Stimulated activated naive B cell treated with anti-CD40 and anti-IgM and Interleukin-4, amounts not matched to agents 10 μg/mL and 1 μg/mL and 100 μg/mL, for 72 hours (primary cell): Measurements from ENCODE around the gene ZSCAN23.
"Not testable (repeated sequence)": the region's sequence is repeated elsewhere in the genome, so short reads cannot be mapped to it uniquely, and the experiment has no call there.

Source experiments
- ATAC-seq, 2 donors: fragments of 150-1000 bp; cut with Tn5 transposase; replicated peaks; 2 replicates each; pipeline ENCODE4 v1.10.0; 2021; ENCODE audit warnings: moderate library complexity in 1 of 2
- DNase-seq: peaks from one replicate; pipeline ENCODE4 v3.0.0; 2021
- H3K27ac Mint-ChIP-seq: one replicate; pipeline ENCODE4 v1.8.0; 2022; ENCODE audit warnings: mild to moderate bottlenecking, mixed read lengths
- H3K27me3 Mint-ChIP-seq, 2 donors: one replicate each; pipeline ENCODE4 v1.8.0; 2022; ENCODE audit warnings: mixed read lengths in 2 of 2
- H3K36me3 Mint-ChIP-seq, 2 donors: one replicate each; pipeline ENCODE4 v1.8.0; 2022; ENCODE audit warnings: mixed read lengths in 2 of 2, mild to moderate bottlenecking in 1 of 2
- H3K4me1 Mint-ChIP-seq, 2 donors: one replicate each; pipeline ENCODE4 v1.8.0; 2022; ENCODE audit warnings: mixed read lengths in 2 of 2, mild to moderate bottlenecking in 1 of 2
- H3K4me3 Mint-ChIP-seq, 2 donors: one replicate each; pipeline ENCODE4 v1.8.0; 2022; ENCODE audit warnings: mild to moderate bottlenecking in 2 of 2, mixed read lengths in 2 of 2, moderate library complexity in 1 of 2
- H3K9me3 Mint-ChIP-seq, 2 donors: one replicate each; pipeline ENCODE4 v1.8.0; 2022; ENCODE audit warnings: mixed read lengths in 2 of 2, mild to moderate bottlenecking in 1 of 2

Gene ZSCAN23

GRCh38 chr6:28443112-28443773 lies at the start of gene ZSCAN23:
Gene ZSCAN23, minus strand, starts transcription at chr6:28443491. Its CDS starts 7,225 bp downstream, at chr6:28436266.
- H3K27me3 Mint-ChIP-seq: peaks cover 18 to 31% of the 10 kb centered on the region in 2 donors
- H3K36me3 Mint-ChIP-seq: peaks cover 4 to 9% of the 10 kb centered on the region in 2 donors
- H3K27ac Mint-ChIP-seq: peak within 1 kb of the TSS; percentile 95
- peaks cover 12% of the 10 kb centered on the region in 2 donors for H3K9me3 Mint-ChIP-seq
- H3K4me3 Mint-ChIP-seq: peak within 1 kb of the TSS; percentile 94 to 99
- DNase-seq (peak; percentile 79), ATAC-seq (peak; percentile 96 to 98)
- H3K4me1 Mint-ChIP-seq: peaks cover 6 to 23% of the 10 kb centered on the region in 2 donors

GRCh38 chr6:28491984-28492317 lies 48.7 kb upstream of the ZSCAN23 start:
- Mint-ChIP-seq H3K27ac (peak overlapping the region; percentile 38), H3K9me3 (peaks cover 0 to 2% of the 10 kb centered on the region in 2 donors), H3K4me3 (peak overlapping the region in 1 of 2 donors; percentile 4), H3K4me1 (peaks cover 18 to 28% of the 10 kb centered on the region in 2 donors), H3K36me3 (no peaks in the 10 kb centered on the region), H3K27me3 (peaks cover 68 to 83% of the 10 kb centered on the region in 2 donors)
- no peak for DNase-seq
- no peak for ATAC-seq

GRCh38 chr6:28490205-28490890 lies 47.1 kb upstream of the ZSCAN23 start:
- Mint-ChIP-seq H3K4me3 (peak overlapping the region; percentile 77 to 80), H3K27me3 (peaks cover 70 to 84% of the 10 kb centered on the region in 2 donors), H3K4me1 (peaks cover 18 to 28% of the 10 kb centered on the region in 2 donors), H3K27ac (peak overlapping the region; percentile 79), H3K36me3 (no peaks in the 10 kb centered on the region), H3K9me3 (peaks cover 0 to 7% of the 10 kb centered on the region in 2 donors)
- DNase-seq (no peak), ATAC-seq (peak in 1 of 2 donors; percentile 17)

- peak; percentile 29 for DNase-seq
- peaks cover 0 to 11% of the 10 kb centered on the region in 2 donors for H3K9me3 Mint-ChIP-seq
- peak overlapping the region; percentile 79 for H3K27ac Mint-ChIP-seq
These were observed 46.3 kb upstream of the ZSCAN23 start for GRCh38 chr6:28489366-28490204.

GRCh38 chr6:28488916-28489365 lies 45.6 kb upstream of the ZSCAN23 start:
- H3K36me3 Mint-ChIP-seq: no peaks in the 10 kb centered on the region
- ATAC-seq (peak in 1 of 2 donors; percentile 44), DNase-seq (peak; percentile 11)
- peaks cover 0 to 11% of the 10 kb centered on the region in 2 donors for H3K9me3 Mint-ChIP-seq
- peak overlapping the region; percentile 77 to 80 for H3K4me3 Mint-ChIP-seq
- H3K4me1 Mint-ChIP-seq: peaks cover 18 to 28% of the 10 kb centered on the region in 2 donors
- H3K27ac Mint-ChIP-seq: peak overlapping the region; percentile 93
- H3K27me3 Mint-ChIP-seq: peaks cover 70 to 80% of the 10 kb centered on the region in 2 donors

More at GRCh38 chr6:28489366-28490204, 46.3 kb upstream of the ZSCAN23 start:
- Mint-ChIP-seq H3K4me1 (peaks cover 18 to 28% of the 10 kb centered on the region in 2 donors), H3K4me3 (peak overlapping the region; percentile 77 to 80), H3K36me3 (no peaks in the 10 kb centered on the region), H3K27me3 (peaks cover 73 to 81% of the 10 kb centered on the region in 2 donors)
- peak; percentile 62 to 83 for ATAC-seq

- no peak overlapping the region for H3K27ac Mint-ChIP-seq
- no peak overlapping the region for H3K4me3 Mint-ChIP-seq
- DNase-seq (no peak), ATAC-seq (no peak)
- H3K9me3 Mint-ChIP-seq: peaks cover 0 to 11% of the 10 kb centered on the region in 2 donors
- H3K36me3 Mint-ChIP-seq: no peaks in the 10 kb centered on the region
- peaks cover 17 to 28% of the 10 kb centered on the region in 2 donors for H3K4me1 Mint-ChIP-seq
- peaks cover 69 to 79% of the 10 kb centered on the region in 2 donors for H3K27me3 Mint-ChIP-seq
These were observed 43.9 kb upstream of the ZSCAN23 start for GRCh38 chr6:28486988-28487742.

- ATAC-seq (no peak), DNase-seq (no peak)
- Mint-ChIP-seq H3K36me3 (no peaks in the 10 kb centered on the region), H3K27me3 (peaks cover 69 to 78% of the 10 kb centered on the region in 2 donors), H3K9me3 (peaks cover 0 to 9% of the 10 kb centered on the region in 2 donors), H3K4me3 (no peak overlapping the region), H3K27ac (no peak overlapping the region), H3K4me1 (peaks cover 10 to 23% of the 10 kb centered on the region in 2 donors)
These were observed 43.2 kb upstream of the ZSCAN23 start for GRCh38 chr6:28486533-28486932.

GRCh38 chr6:28485482-28485881 lies 42.2 kb upstream of the ZSCAN23 start:
- H3K27ac Mint-ChIP-seq: no peak overlapping the region
- ATAC-seq: no peak
- peaks cover 71 to 73% of the 10 kb centered on the region in 2 donors for H3K27me3 Mint-ChIP-seq

GRCh38 chr6:28480253-28480932 lies 37.1 kb upstream of the ZSCAN23 start:
- DNase-seq (no peak), ATAC-seq (no peak)
- H3K27me3 Mint-ChIP-seq: peaks cover 60 to 71% of the 10 kb centered on the region in 2 donors
- no peaks in the 10 kb centered on the region for H3K4me1 Mint-ChIP-seq
- H3K36me3 Mint-ChIP-seq: no peaks in the 10 kb centered on the region
- H3K4me3 Mint-ChIP-seq: no peak overlapping the region
- no peak overlapping the region for H3K27ac Mint-ChIP-seq
- H3K9me3 Mint-ChIP-seq: peaks cover 0 to 5% of the 10 kb centered on the region in 2 donors

More at GRCh38 chr6:28485482-28485881, 42.2 kb upstream of the ZSCAN23 start:
- no peak for DNase-seq
- H3K9me3 Mint-ChIP-seq: peaks cover 0 to 9% of the 10 kb centered on the region in 2 donors
- peaks cover 7 to 16% of the 10 kb centered on the region in 2 donors for H3K4me1 Mint-ChIP-seq
- H3K36me3 Mint-ChIP-seq: no peaks in the 10 kb centered on the region
- H3K4me3 Mint-ChIP-seq: no peak overlapping the region

- H3K9me3 Mint-ChIP-seq: no peaks in the 10 kb centered on the region
- no peak for ATAC-seq
- H3K4me1 Mint-ChIP-seq: no peaks in the 10 kb centered on the region
- H3K36me3 Mint-ChIP-seq: no peaks in the 10 kb centered on the region
- DNase-seq: no peak
- H3K4me3 Mint-ChIP-seq: no peak overlapping the region
- H3K27me3 Mint-ChIP-seq: peaks cover 64 to 72% of the 10 kb centered on the region in 2 donors
- no peak overlapping the region for H3K27ac Mint-ChIP-seq
These were observed 35.2 kb upstream of the ZSCAN23 start for GRCh38 chr6:28478518-28478917.

- DNase-seq (peak; percentile 26), ATAC-seq (peak; percentile 63 to 92)
- Mint-ChIP-seq H3K9me3 (peaks cover 0 to 3% of the 10 kb centered on the region in 2 donors), H3K4me1 (no peaks in the 10 kb centered on the region), H3K27ac (peak overlapping the region; percentile 69), H3K4me3 (peak overlapping the region in 1 of 2 donors; percentile 4), H3K36me3 (peaks cover 0 to 2% of the 10 kb centered on the region in 2 donors), H3K27me3 (peaks cover 54 to 56% of the 10 kb centered on the region in 2 donors)
These were observed 31.3 kb upstream of the ZSCAN23 start for GRCh38 chr6:28474441-28475219.

- H3K27me3 Mint-ChIP-seq: peaks cover 23 to 36% of the 10 kb centered on the region in 2 donors
- not testable (repeated sequence) for DNase-seq
These were observed 26.0 kb upstream of the ZSCAN23 start for GRCh38 chr6:28469153-28469745.

More at GRCh38 chr6:28469153-28469745, 26.0 kb upstream of the ZSCAN23 start:
- H3K4me1 Mint-ChIP-seq, H3K36me3 Mint-ChIP-seq, H3K9me3 Mint-ChIP-seq, H3K27ac Mint-ChIP-seq, ATAC-seq, H3K4me3 Mint-ChIP-seq: not testable (repeated sequence)
